NAMALWA (cell line): ENCODE results near the gene ATXN7L3.
"Not testable (repeated sequence)": the region's sequence is repeated elsewhere in the genome, so short reads cannot be mapped to it uniquely, and the experiment has no call there.

Source experiments
- DNase-seq: peaks from one replicate; pipeline ENCODE4 v3.0.0-alpha.2; 2015; ENCODE audit warnings: low spot score

ATXN7L3 gene

DNA sequence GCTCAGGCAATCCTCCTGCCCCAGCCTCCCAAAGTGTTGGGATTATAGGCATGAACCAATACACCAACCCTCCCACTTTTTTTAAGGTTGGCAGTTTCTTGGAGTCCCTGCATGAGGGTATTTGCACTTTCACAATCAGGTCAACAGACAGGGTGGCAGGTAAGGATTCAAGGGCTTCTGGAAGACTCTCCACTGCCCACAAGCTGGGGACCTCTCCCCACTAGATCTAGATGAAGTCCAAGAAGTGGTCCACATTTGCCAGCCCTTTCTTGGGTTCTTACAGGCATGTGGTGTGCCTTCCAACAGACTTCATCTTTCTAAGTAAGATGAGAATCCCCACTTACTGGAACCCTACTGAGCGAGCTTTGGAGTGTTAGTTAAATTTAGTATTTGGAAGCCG lies 25.3 kb downstream of the ATXN7L3 start:
- DNase-seq: no peak

DNA sequence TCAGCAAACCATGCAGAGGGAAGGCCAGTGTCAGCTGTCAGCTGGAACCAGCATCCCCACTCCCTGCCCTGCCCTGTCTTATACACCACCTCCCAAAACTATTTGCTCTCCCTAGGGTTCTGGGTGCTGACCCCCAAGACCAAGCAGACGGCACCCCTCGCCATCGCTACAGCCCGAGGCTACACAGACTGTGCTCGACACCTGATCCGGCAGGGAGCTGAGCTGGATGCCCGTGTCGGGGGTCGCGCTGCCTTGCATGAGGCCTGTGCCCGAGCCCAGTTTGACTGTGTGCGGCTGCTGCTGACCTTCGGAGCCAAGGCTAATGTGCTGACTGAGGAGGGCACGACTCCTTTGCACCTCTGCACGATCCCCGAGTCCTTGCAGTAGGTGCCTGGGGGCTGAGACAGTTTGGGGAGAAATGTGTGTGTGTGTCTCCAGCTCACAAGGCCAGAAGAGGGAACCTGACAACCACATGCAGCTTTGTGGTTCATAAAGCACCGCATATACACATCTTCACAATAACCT lies 27.7 kb downstream of the ATXN7L3 start:
- no peak for DNase-seq

DNA sequence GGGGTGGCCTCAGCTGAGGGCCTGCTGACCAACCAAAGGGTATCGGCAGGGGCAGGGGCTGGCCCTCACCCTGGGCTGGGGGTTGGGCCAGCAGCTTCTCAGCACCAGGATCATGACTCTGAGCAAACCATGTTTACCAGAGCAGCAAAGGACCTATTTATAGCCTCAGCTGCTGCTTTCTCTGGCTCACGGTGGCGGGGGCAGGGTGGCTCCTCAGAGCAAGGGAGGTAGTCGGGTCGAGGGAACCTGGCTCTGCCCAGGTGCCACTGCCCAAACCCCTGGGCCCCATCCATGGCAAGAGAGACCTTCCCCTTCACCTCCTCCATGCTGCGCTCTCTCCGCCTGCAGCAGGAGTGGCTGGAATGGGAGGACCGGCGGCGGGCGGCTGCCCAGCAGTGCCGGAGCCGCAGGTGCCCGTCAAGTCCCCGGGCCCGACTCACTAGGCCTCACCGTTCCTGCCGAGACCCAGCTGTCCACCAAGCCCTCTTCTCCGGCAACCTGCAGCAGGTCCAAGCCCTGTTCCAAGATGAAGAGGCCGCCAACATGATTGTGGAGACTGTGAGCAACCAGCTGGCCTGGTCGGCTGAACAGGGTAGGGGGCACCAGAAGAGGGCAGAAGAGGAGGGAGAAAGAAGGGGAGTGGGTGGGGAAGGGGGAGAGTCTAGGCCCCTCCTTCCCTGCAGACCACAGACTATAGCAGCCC lies 29.0 kb downstream of the ATXN7L3 start, which contains the start of gene ASB16:
TSS of gene ASB16 (plus strand) at position 206 of the 703 bp plus-strand sequence. CDS start at position 292, 86 bp downstream.
- no peak for DNase-seq

DNA sequence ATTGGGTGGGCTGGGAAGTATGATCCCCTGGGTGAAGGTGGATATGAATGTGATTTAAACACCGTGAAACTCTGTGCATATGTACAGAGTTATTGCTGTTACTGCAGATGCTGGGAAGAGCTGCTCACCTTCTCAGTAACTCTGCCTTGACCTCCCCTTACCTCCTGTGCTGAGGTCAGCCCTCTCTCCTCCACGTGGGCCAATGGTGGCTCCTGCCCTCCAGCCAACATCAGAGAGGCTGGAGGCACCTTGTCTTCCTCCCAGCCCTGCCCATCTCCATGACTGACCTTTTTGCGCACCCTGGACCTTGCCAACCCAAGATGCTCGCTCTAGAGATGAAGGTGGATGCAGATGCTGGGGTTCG lies 29.6 kb downstream of the ATXN7L3 start:
- no peak for DNase-seq

DNA sequence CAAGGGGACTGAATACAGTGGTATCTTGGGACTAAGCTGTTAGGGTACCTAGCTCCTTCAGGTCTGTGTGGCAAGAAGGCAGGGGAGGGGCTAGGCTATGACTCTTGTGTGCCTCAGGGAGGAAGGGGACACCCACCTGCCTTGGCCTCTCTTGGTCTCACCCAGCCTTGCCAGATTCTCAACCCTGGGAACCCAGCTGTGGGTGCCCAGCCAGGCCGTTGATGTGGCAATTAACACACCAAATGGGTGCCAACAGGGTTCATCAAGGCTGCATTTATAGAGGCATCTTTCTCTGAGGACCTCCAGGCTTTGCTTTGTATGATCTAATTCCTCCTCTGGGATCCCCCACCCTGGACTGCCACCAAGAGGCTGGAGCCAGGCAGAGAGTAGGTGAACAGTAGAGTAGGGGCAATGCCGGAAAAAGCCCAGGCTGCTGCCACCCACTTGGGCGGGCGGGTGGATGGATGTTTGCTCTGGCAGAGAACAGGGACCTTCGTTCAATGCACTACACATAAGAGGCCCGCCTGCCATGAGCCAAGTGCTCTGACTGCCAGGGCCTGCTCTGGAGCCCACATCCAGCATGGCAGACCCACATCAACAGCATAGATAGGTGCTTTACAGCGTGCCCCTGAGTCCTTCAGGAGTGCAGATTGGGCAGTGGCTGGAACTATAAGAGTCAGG lies 32.4 kb downstream of the ATXN7L3 start:
- no peak for DNase-seq

DNA sequence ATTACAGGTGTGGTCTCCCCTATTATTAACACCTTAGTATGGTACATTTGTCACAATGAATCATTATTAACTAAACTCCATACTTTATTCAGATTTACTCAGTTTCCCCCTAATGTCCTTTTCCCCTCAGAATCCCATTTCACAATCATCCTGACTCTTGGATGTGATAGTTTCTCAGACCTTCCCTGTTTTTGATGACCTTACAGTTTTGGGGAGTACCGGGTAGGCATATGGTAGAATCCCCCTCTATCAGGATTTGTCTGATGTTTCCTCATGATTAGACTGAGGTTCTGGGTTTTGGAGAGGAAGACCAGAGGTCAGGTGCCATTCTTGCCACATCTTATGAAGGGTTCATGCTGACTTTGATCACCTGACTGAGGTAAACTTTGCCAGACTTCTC lies 35.2 kb downstream of the ATXN7L3 start:
- DNase-seq: no peak

DNA sequence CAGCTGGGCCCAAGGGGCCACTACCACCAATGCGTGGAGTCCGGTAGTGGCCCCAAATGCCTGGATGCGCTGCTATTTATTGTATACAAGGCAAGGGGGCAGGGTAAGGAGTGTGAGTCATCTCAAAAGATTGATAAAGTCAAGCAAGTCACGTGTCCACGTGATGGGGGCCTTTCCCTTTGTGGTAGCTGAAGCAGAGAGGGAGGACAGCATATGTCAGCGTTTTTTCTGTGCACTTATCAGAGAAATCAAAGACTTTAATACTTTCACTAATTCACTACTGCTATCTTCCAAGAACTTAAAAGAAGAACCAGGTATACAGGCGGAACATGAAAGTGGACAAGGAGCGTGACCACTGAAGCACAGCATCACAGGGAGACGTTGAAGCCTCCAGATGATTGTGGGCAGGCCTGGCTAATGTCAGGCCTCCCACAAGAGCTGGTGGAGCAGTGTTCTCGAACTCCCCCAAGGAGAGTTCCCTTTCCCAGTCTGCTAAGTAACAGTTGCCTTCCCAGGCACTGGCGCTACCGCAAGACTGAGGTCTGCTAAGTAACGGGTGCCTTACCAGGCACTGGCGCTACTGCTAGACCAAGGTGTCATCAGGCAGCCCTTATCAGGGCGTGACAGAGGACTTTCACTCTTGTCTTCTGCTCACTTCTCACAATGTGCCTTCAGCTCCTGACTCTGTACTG lies 40.0 kb downstream of the ATXN7L3 start:
- no peak for DNase-seq

DNA sequence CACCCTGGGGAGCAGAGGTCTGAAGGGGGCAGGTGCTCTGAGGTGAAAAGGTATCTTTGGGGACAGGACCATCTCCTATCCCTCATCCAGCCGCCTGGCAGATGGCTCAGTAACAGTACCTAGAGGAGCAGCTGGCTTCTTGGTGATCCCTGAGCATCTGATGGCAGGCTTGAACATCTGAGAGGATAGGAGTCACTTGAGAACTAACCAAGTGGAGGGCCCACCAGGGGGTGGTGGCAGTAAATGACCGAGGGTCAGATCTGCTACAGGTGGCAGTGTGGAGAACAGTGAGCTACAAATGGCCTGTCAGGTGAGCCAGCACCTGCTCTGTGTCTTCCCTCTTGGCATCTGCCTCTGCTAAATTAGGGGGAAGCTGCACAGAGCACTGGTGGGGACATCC lies 44.2 kb downstream of the ATXN7L3 start:
- DNase-seq: no peak

DNA sequence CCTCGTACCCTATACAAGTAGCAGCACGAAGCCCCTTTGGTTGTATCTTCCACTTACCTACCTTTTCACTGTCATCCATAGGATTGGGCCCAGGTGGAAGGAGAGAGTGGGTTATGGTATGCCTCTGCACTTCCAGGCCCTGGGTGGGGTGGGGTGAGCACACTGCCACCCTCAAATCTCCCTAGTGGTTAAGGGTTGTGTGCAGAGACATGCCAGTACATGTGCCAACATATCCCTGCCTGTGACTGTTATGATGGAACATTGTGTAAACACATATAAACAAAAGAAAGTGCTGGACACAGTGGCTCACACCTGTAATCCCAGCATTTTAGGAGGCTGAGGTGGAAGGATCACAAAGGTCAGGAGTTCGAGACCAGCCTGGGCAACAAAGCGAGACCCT lies 46.8 kb downstream of the ATXN7L3 start:
- no peak for DNase-seq

DNA sequence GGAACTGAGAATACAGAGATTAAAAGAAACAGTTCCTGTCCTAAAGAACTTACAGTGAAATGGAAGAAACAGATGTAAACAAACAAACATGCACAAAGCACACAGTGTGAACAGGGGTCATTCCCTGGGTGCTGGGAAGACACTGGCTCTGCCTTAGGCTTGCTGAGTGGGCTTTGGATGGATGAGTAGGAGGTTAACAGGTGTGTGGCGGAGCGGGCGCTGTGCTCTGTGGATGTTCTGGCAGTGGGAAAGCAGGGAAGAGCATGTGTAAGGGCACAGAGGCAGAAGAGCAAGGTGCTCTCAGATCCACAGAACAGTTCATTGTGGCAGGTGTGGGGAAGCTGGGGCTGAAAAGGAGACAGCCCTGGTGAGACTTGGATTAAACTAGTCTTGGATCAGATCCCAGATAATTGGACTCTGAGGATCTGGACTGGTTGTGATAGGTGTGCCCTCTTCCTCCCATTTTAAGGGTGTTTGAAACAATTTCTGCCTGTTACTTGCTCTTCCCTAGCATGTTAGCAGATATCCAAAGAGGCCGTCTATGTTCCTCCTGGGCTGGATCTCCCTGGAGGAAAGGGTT lies 49.8 kb downstream of the ATXN7L3 start:
- DNase-seq: no peak

DNA sequence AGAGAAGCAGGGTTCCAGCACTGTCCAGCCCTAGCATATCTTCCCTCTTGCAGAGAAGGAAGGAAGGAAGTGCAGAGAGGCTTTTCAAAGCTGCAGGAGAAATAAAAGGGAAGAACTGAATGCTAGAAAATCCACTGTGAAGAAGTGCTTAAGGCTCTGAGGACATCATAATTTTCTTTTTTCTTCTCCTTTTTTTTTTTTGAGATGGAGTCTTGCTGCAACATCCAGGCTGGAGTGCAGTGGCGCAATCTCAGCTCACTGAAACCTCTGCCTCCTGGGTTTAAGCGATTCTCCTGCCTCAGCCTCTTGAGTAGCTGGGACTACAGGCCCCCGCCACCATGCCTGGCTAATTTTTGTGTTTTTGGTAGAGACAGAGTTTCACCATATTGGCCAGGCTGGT lies 50.6 kb downstream of the ATXN7L3 start:
- not testable (repeated sequence) for DNase-seq

DNA sequence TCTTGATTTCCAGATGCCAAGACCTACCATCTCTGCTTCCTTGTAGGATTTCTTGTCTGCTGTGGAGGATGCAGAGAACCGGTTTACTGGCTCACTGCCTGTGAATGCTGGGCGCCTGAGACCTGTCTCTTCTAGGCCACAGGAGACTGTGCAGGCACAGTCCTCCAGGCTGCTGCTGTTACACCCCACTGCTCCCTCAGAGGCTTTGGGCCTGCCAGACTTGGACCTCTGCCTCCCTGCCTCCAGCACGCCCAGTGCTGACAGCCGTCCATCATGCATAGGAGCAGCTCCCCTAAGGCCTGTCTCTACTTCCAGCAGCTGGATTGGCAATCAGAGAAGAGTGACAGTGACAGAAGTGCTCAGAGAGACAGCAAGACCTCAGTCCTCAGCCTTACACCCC lies 51.9 kb downstream of the ATXN7L3 start:
- no peak for DNase-seq

DNA sequence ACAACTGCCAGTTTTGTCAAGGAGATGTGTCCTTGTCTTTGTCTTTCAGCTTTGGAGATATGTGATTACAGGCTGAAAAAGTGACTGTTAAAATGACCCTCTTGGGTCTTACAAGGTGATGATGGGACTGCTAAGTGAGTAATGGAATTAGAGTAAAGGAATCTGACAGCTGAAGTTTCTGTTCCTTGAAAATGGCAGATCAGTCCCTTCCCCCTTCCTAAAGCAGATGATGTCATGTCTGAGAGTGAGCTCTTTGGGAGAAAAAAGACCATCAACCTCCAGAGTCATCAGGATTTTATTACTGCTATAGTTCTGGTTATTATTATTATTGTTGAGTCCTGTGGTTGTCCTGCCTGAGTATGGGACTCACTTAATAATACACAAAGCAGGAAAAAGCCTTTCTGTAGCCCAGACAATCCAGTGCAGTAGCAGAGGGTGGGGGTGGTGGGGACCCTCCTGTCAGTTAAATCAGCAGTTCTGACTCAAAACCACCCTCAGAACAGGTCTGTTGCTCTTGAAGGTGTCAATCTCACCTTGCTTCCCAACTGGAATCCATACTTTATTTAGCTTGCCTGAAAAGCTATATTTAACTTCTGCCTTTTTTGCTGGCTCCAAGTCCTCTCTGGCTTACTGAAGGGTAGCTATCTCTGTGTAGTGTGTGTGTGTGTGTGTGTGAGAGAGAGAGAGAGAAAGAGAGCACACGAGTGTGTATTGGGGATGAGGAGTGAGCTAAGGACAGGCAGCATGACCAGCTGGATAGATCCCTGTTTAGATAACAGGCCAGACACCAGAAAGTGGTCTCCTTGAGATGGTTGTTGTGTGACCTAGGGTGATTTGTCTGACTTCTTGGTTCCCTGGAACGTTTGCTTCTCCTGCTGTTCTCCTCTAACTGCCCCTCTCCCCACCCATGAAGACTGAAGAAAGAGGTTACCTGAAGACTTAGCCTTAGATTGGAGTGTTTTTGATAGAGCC lies 53.0 kb downstream of the ATXN7L3 start:
- no peak for DNase-seq

DNA sequence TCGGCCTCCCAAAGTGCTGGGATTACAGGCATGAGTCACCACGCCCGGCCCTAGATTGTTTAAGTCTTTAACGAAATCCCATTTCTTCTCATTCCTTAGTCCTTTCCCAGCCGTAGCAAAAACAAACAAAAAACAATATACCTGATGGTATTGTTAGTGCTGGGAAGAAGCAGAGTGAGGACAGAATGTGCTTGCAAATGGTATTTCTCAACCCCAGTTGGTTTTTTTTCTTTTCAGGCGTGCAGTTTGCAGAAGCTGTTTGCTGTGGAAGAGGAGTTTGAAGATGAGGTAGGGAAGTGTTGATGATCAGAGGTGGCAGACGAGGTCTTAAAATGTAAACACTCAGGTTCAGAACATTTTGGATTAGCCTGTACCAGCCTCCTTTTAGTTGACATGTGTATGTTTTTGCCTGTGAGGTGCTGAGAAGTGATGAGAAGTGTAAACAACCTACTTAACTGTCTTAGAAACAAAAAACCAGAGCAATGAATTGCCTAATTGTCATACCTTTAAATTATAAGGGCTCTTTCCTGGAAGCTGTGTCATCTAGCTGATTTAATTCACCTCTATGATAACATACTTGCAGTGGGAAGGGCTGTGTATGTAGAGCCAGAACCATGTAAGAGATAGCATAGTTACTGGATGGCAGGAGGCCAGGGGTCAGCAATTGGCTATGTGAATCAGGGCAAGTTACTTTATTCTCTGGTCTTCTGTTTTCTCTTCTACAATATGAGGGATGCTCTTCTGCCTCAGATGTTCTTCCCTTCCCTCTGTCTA lies 54.5 kb downstream of the ATXN7L3 start:
- no peak for DNase-seq

DNA sequence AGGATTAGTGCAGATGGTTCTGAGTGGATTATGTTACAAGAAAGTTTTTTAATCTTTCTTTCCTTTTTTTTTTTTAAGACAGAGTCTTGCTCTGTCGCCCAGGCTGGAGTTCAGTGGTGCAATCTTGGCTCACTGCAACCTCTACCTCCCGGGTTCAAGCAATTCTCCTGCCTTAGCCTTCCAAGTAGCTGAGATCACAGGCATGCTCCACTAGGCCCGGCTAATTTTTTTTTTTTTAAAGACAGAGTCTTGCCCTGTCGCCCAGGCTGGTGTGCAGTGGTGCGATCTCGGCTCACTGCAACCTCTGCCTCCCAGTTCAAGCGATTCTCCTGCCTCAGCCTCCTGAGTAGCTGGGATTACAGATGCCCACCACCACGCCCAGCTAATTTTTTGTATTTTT lies 55.8 kb downstream of the ATXN7L3 start:
- not testable (repeated sequence) for DNase-seq
